ENCODE results near the gene GRIK5. TPM values are rescaled to one million over a fixed set of nuclear protein-coding genes. Genes with fewer than 3 reads are reported as not detected.
"Not testable (repeated sequence)": the region's sequence is repeated elsewhere in the genome, so short reads cannot be mapped to it uniquely, and the experiment has no call there.

Gene GRIK5
- total RNA-seq, 1 experiment from 2014 or later: 0.96 TPM

GRCh38 chr19:42042455-42043170, 27.4 kb downstream of the GRIK5 start:
- CTCF ChIA-PET: interaction anchor here (0.6 kb wide), 1 partner anchor 36 kb away, joined by 5 read pairs; no protein-coding TSS in a partner anchor
- BruUV-seq (replicated peaks): no TSS peak

GRCh38 chr19:42040491-42040890, 29.5 kb downstream of the GRIK5 start:
- H2AFZ ChIP-seq; H3K36me3 ChIP-seq (ENCODE audit: low read depth); H3K9me2 ChIP-seq (ENCODE audit: insufficient read depth); POLR2A ChIA-PET (ENCODE audit: unreplicated experiment); intact Hi-C loops (cut with micrococcal nuclease; ENCODE audit: unreplicated experiment); H3K27me3 ChIP-seq (ENCODE audit: insufficient read depth, low read depth); CTCF ChIA-PET; H3K27ac ChIP-seq; H3F3A ChIP-seq (ENCODE audit: insufficient read depth, low read depth); DNase-seq; H3K4me3 ChIP-seq; BruUV-seq (replicated peaks); H3K9me3 ChIP-seq (ENCODE audit: insufficient read depth, low read depth); H3K4me1 ChIP-seq (replicated peaks; ENCODE audit: insufficient read depth); H4K20me1 ChIP-seq (ENCODE audit: insufficient read depth); H3K79me2 ChIP-seq (ENCODE audit: low read depth); H3K4me2 ChIP-seq: not testable (repeated sequence)

More at GRCh38 chr19:42042455-42043170, 27.4 kb downstream of the GRIK5 start:
- Histone ChIP-seq H3K79me2 (ENCODE audit: low read depth) (no peaks in the 10 kb centered on the region), H3K9me3 (ENCODE audit: insufficient read depth, low read depth) (no peaks in the 10 kb centered on the region), H3K4me1 (replicated peaks; ENCODE audit: insufficient read depth) (no peaks in the 10 kb centered on the region), H3K27ac (no peak overlapping the region), H3K4me2 (no peak overlapping the region), H3F3A (ENCODE audit: insufficient read depth, low read depth) (no peaks in the 10 kb centered on the region), H4K20me1 (ENCODE audit: insufficient read depth) (no peaks in the 10 kb centered on the region), H3K9me2 (ENCODE audit: insufficient read depth) (no peaks in the 10 kb centered on the region), H3K4me3 (no peak overlapping the region), H2AFZ (no peak overlapping the region), H3K36me3 (ENCODE audit: low read depth) (no peaks in the 10 kb centered on the region), H3K27me3 (ENCODE audit: insufficient read depth, low read depth) (0 out of 2 replicates have a peak, but pooled peaks cover 5% of the 10 kb centered on the region)
- POLR2A ChIA-PET (ENCODE audit: unreplicated experiment): no interaction called here
- DNase-seq: no peak
- TF ChIP-seq CTCF (conservative IDR thresholded peaks at IDR 0.05) (no peak), EZH2 (IDR thresholded peaks at IDR 0.05; ENCODE audit: low read depth) (no peak)
- intact Hi-C loops (cut with micrococcal nuclease; ENCODE audit: unreplicated experiment): no loop called here

- H2AFZ ChIP-seq: no peak overlapping the region
- no peak overlapping the region for H3K4me3 ChIP-seq
- 0 out of 2 replicates have a peak, but pooled peaks cover 5% of the 10 kb centered on the region for H3K27me3 ChIP-seq (ENCODE audit: insufficient read depth, low read depth)
- H3K9me3 ChIP-seq (ENCODE audit: insufficient read depth, low read depth): no peaks in the 10 kb centered on the region
- DNase-seq: no peak
- POLR2A ChIA-PET (ENCODE audit: unreplicated experiment): no interaction called here
- CTCF ChIA-PET: no interaction called here
- no peaks in the 10 kb centered on the region for H3K4me1 ChIP-seq (replicated peaks; ENCODE audit: insufficient read depth)
- BruUV-seq (replicated peaks): no TSS peak
- H3K79me2 ChIP-seq (ENCODE audit: low read depth): no peaks in the 10 kb centered on the region
- H3K4me2 ChIP-seq: no peak overlapping the region
- TF ChIP-seq CTCF (conservative IDR thresholded peaks at IDR 0.05) (no peak), EZH2 (IDR thresholded peaks at IDR 0.05; ENCODE audit: low read depth) (no peak)
- H4K20me1 ChIP-seq (ENCODE audit: insufficient read depth): no peaks in the 10 kb centered on the region
- intact Hi-C loops (cut with micrococcal nuclease; ENCODE audit: unreplicated experiment): no loop called here
- H3K9me2 ChIP-seq (ENCODE audit: insufficient read depth): no peaks in the 10 kb centered on the region
- no peaks in the 10 kb centered on the region for H3F3A ChIP-seq (ENCODE audit: insufficient read depth, low read depth)
- no peak overlapping the region for H3K27ac ChIP-seq
- H3K36me3 ChIP-seq (ENCODE audit: low read depth): no peaks in the 10 kb centered on the region
Observed at GRCh38 chr19:42040031-42040430, 30.0 kb downstream of the GRIK5 start.

Measured in PC-9 (cell line).